ENCODE measurements around the gene CTNNA3.

DNA sequence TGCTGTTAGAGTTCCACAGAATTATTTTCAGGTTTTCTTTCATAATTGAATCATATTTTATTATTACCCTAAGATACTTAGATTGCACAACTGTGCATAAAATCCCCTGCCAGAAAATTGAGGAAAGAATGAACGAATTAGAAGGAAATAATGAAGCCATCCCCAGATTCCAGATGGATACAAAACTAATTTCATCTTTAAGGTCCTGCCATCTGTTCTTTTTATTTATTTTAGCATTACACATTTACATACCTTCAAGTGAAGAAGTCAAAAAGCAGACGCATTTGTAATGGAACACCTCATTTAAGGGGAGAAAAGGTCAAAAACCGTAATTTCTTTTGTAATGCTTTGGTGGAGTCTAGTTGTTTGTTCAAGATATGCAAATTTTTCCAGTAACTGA, 847.1 kb downstream of the CTNNA3 start:
- TF ChIP-seq, protein P1, sequence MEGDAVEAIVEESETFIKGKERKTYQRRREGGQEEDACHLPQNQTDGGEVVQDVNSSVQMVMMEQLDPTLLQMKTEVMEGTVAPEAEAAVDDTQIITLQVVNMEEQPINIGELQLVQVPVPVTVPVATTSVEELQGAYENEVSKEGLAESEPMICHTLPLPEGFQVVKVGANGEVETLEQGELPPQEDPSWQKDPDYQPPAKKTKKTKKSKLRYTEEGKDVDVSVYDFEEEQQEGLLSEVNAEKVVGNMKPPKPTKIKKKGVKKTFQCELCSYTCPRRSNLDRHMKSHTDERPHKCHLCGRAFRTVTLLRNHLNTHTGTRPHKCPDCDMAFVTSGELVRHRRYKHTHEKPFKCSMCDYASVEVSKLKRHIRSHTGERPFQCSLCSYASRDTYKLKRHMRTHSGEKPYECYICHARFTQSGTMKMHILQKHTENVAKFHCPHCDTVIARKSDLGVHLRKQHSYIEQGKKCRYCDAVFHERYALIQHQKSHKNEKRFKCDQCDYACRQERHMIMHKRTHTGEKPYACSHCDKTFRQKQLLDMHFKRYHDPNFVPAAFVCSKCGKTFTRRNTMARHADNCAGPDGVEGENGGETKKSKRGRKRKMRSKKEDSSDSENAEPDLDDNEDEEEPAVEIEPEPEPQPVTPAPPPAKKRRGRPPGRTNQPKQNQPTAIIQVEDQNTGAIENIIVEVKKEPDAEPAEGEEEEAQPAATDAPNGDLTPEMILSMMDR (conservative IDR thresholded peaks at IDR 0.05 in 1 of 2, IDR thresholded peaks at IDR 0.05 in 1 of 2; ENCODE audit: low read depth in 1 of 2, low read length in 2 of 2) = no peak
- no peak for TF ChIP-seq EZH2 (IDR thresholded peaks at IDR 0.05; ENCODE audit: low read length, missing control alignments)
